ENCODE results near the gene ATP11A.

DNA sequence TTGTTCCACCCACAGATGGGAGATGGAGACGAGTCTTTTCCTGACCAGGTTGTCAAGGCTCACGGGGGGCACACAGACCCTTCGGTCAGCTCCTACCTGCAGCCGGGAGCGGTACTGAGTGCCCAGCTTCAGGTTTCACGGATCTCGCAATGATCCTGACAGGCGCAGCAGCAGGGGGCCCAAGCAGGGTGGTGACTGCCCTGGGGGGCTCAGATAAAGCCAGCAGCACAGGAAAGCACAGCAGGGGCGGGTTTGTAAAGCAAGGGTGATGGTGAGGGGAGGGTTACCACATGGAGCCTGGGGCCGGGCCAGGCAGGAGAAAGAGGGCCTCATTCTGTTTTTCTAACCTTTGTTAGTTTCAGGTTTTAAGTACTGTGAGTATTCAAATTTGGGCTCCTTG is 41.7 kb upstream of the ATP11A start:
- TF ChIP-seq SUZ12 (IDR thresholded peaks at IDR 0.05; ENCODE audit: extremely low read depth, insufficient read depth, insufficient read length): no peak
- TF ChIP-seq ZNF274 (IDR thresholded peaks at IDR 0.05; ENCODE audit: low read depth, low read length): no peak

All from NT2/D1 (cell line).